ENCODE measurements around the gene ITLN1.

Gene ITLN1

GRCh38 chr1:160911925-160912324, 26.9 kb upstream of the ITLN1 start:
- no peaks in the 10 kb centered on the region for H3K27me3 ChIP-seq (replicated peaks)

GRCh38 chr1:160911441-160911840, 26.5 kb upstream of the ITLN1 start:
- Histone ChIP-seq H3K27ac (peak overlapping the region; percentile 41), H3K27me3 (replicated peaks) (no peaks in the 10 kb centered on the region), H3K36me3 (replicated peaks) (no peaks in the 10 kb centered on the region), H3K4me3 (ENCODE audit: low read depth, low read length) (no peak overlapping the region)
- DNase-seq: peak; percentile 81
- in situ Hi-C loops (cut with HindIII; ENCODE audit: low pct_ligation_motif_present, low sequenced_read_pairs): no loop called here
- no peak for TF ChIP-seq CTCF (IDR thresholded peaks at IDR 0.05; ENCODE audit: low read depth, low read length, missing control alignments)

More at GRCh38 chr1:160911925-160912324, 26.9 kb upstream of the ITLN1 start:
- in situ Hi-C loops (cut with HindIII; ENCODE audit: low pct_ligation_motif_present, low sequenced_read_pairs): no loop called here
- no peaks in the 10 kb centered on the region for H3K36me3 ChIP-seq (replicated peaks)
- no peak for TF ChIP-seq CTCF (IDR thresholded peaks at IDR 0.05; ENCODE audit: low read depth, low read length, missing control alignments)
- DNase-seq: peak; percentile 11
- no peak overlapping the region for H3K4me3 ChIP-seq (ENCODE audit: low read depth, low read length)
- H3K27ac ChIP-seq: peak overlapping the region; percentile 41

- Histone ChIP-seq H3K27me3 (replicated peaks) (no peaks in the 10 kb centered on the region), H3K27ac (no peak overlapping the region), H3K4me3 (ENCODE audit: low read depth, low read length) (no peak overlapping the region), H3K36me3 (replicated peaks) (no peaks in the 10 kb centered on the region)
- no peak for TF ChIP-seq CTCF (IDR thresholded peaks at IDR 0.05; ENCODE audit: low read depth, low read length, missing control alignments)
- no peak for DNase-seq
- in situ Hi-C loops (cut with HindIII; ENCODE audit: low pct_ligation_motif_present, low sequenced_read_pairs): no loop called here
Measured at GRCh38 chr1:160910170-160910750, 25.3 kb upstream of the ITLN1 start.

GRCh38 chr1:160907976-160908375, 23.0 kb upstream of the ITLN1 start:
- TF ChIP-seq CTCF (IDR thresholded peaks at IDR 0.05; ENCODE audit: low read depth, low read length, missing control alignments): no peak
- Histone ChIP-seq H3K27me3 (replicated peaks) (no peaks in the 10 kb centered on the region), H3K4me3 (ENCODE audit: low read depth, low read length) (no peak overlapping the region), H3K27ac (no peak overlapping the region), H3K36me3 (replicated peaks) (no peaks in the 10 kb centered on the region)
- DNase-seq: peak; percentile 28
- in situ Hi-C loops (cut with HindIII; ENCODE audit: low pct_ligation_motif_present, low sequenced_read_pairs): no loop called here

GRCh38 chr1:160905617-160905989, 20.6 kb upstream of the ITLN1 start:
- in situ Hi-C loops (cut with HindIII; ENCODE audit: low pct_ligation_motif_present, low sequenced_read_pairs): no loop called here
- Histone ChIP-seq H3K27me3 (replicated peaks) (no peaks in the 10 kb centered on the region), H3K27ac (no peak overlapping the region), H3K4me3 (ENCODE audit: low read depth, low read length) (no peak overlapping the region), H3K36me3 (replicated peaks) (no peaks in the 10 kb centered on the region)
- no peak for TF ChIP-seq CTCF (IDR thresholded peaks at IDR 0.05; ENCODE audit: low read depth, low read length, missing control alignments)
- no peak for DNase-seq

Measured in brain microvascular endothelial cell (primary cell).